OCI-LY3 (cell line): ENCODE measurements around the gene C2orf66.

Experiments
- CTCF ChIP-seq: fragments of 200-600, 300-600 bp; sonication (generic); IDR thresholded peaks from 2 replicates; pipeline ENCODE4 v1.5.1; 2014; ENCODE audit warnings: antibody characterized with exemption, low read length, low read depth
- EZH2phosphoT487 ChIP-seq: fragments of 200-600 bp; shearing (Covaris generic); IDR thresholded peaks from 2 replicates; pipeline ENCODE4 v1.6.1; 2018; ENCODE audit warnings: antibody characterized with exemption, mixed run types, low read depth

- TF ChIP-seq CTCF (no peak), EZH2phosphoT487 (no peak)
Measured at GRCh38 chr2:196759378-196759706, 49.8 kb downstream of the C2orf66 start.
